HepG2 (cell line): ENCODE results near the gene BRD3. TPM values are rescaled to one million over a fixed set of nuclear protein-coding genes. Genes with fewer than 3 reads are reported as not detected.

ENCODE experiments used
- ATAC-seq: fragments of 200-7000 bp; cut with Tn5 transposase; 3 replicates; pipeline ENCODE4 v1.9.1; 2020; ENCODE audit warnings: mild to moderate bottlenecking, moderate library complexity
- BruUV-seq: library from RNA; stranded (reverse); fragments of 400-500 nt; replicated peaks from 2 replicates; lab custom pipeline; 2021; lab: Mats Ljungman, UMichigan
- CTCF ChIA-PET: fragments of 300-600 bp; formaldehyde crosslinking; extraction: SDS; loops from one replicate; lab custom pipeline; 2021; ENCODE audit warnings: low total read pairs, inconsistent platforms, low intra/inter-chr PET ratio; lab: Yijun Ruan, JAX
- POLR2A ChIA-PET: fragments of 350-600 bp; sonication (Branson Sonifier 250); formaldehyde crosslinking; loops from one replicate; lab custom pipeline; 2020; ENCODE audit warnings: antibody characterized with exemption, inconsistent platforms; lab: Yijun Ruan, JAX
- DNase-seq: peaks from one replicate; pipeline ENCODE4 v3.0.0-alpha.2; 2015; ENCODE audit warnings: low spot score
- FAIRE-seq: peaks from 3 replicates; lab custom pipeline; 2011; peaks lifted over from hg19 to GRCh38; lab: Jason Lieb, UNC
- H2AFZ ChIP-seq: one replicate; pipeline ENCODE4 v1.6.1; 2011; ENCODE audit warnings: low read length, inconsistent platforms
- H3K27ac ChIP-seq: fragments of 300-600 bp; 3 replicates; pipeline ENCODE4 v1.8.0; 2011; ENCODE audit warnings: mixed run types, mild to moderate bottlenecking, mixed read lengths, low read length, inconsistent platforms; ENCODE audit not compliant: insufficient read depth; ENCODE audit errors: extremely low read length
- H3K27me3 ChIP-seq, 2 experiments: fragments of 200-600 bp in 1 of 2; 2 replicates in 1 of 2; 3 replicates in 1 of 2; pipeline versions ENCODE4 v1.6.0 to v1.8.0; 2011; ENCODE audit warnings: low read length in 2 of 2, mild to moderate bottlenecking in 2 of 2, moderate library complexity in 2 of 2, inconsistent platforms in 1 of 2; ENCODE audit not compliant: insufficient read depth in 2 of 2, control insufficient read depth in 1 of 2
- H3K36me3 ChIP-seq, 2 experiments: fragments of 200-600 bp in 1 of 2; replicated peaks in 1 of 2; 2 replicates in 1 of 2; 3 replicates in 1 of 2; pipeline versions ENCODE4 v1.5.1 to v1.8.0; 2011; ENCODE audit warnings: low read length in 2 of 2, inconsistent platforms in 1 of 2; ENCODE audit not compliant: insufficient read depth in 2 of 2, control insufficient read depth in 1 of 2
- H3K4me1 ChIP-seq: 2 replicates; pipeline ENCODE4 v1.5.1; 2012; ENCODE audit warnings: low read length, inconsistent platforms; ENCODE audit not compliant: insufficient read depth
- H3K4me2 ChIP-seq: 2 replicates; pipeline ENCODE4 v1.6.0; 2011; ENCODE audit warnings: low read depth, low read length, inconsistent platforms
- H3K4me3 ChIP-seq, 3 experiments: fragments of 200-600 bp in 1 of 3; sonication (generic), shearing (Covaris generic) in 1 of 3; replicated peaks in 1 of 3; 2 replicates each; pipeline ENCODE4 v1.5.1; 2011 to 2016; ENCODE audit warnings: low read length in 3 of 3, inconsistent platforms in 2 of 3, low read depth in 2 of 3, mild to moderate bottlenecking in 2 of 3, control low read depth in 1 of 3, mixed read lengths in 1 of 3; ENCODE audit not compliant: insufficient read depth in 1 of 3
- H3K79me2 ChIP-seq: one replicate; pipeline ENCODE4 v1.6.1; 2011; ENCODE audit warnings: low read length, inconsistent platforms; ENCODE audit not compliant: insufficient read depth
- H3K9ac ChIP-seq: 2 replicates; pipeline ENCODE4 v1.6.0; 2011; ENCODE audit warnings: mild to moderate bottlenecking, low read depth, low read length, inconsistent platforms; ENCODE audit not compliant: insufficient read depth
- H3K9me3 ChIP-seq: 2 replicates; pipeline ENCODE4 v1.5.1; 2012; ENCODE audit warnings: mild to moderate bottlenecking, low read length
- H4K20me1 ChIP-seq: 2 replicates; pipeline ENCODE4 v1.6.0; 2011; ENCODE audit warnings: inconsistent platforms, mild to moderate bottlenecking, low read length, moderate library complexity; ENCODE audit not compliant: insufficient read depth
- HMG20A ChIP-seq: IDR thresholded peaks from 2 replicates; pipeline ENCODE4 v1.6.1; 2016; ENCODE audit warnings: borderline replicate concordance
- RBM22 ChIP-seq: fragments of 200-400 bp; formaldehyde crosslinking; optimal IDR thresholded peaks from 2 replicates; pipeline ENCODE3; 2017; ENCODE audit warnings: mild to moderate bottlenecking, low read length, moderate library complexity
- ZBTB38 ChIP-seq: sonication (generic); formaldehyde crosslinking; IDR thresholded peaks from 2 replicates; pipeline ENCODE4 v1.5.1; 2020; ENCODE audit warnings: mild to moderate bottlenecking, missing genetic modification reagents
- ZNF564 ChIP-seq: sonication (generic); formaldehyde crosslinking; IDR thresholded peaks from 2 replicates; pipeline ENCODE4 v1.8.1; 2023; ENCODE audit warnings: mild to moderate bottlenecking, missing genetic modification reagents
- WGBS: methylation state at CpG from one replicate; pipeline ENCODE4 v1.1.6; 2017; ENCODE audit warnings: low lambda C conversion rate; 5-methylcytosine and 5-hydroxymethylcytosine counted together
- in situ Hi-C: cut with HindIII; loops from 2 replicates; pipeline ENCODE4 v1.10.0; 2017; ENCODE audit warnings: low pct_unique_long_range_greater_than_20kb; ENCODE audit not compliant: extremely low pct_ligation_motif_present
- intact Hi-C: fragments of 100-400 bp; cut with micrococcal nuclease; formaldehyde crosslinking; loops from one replicate; pipeline ENCODE4 v1.10.0; 2022; ENCODE audit not compliant: unreplicated experiment
- polyA plus RNA-seq, 8 experiments: library from polyadenylated mRNA; depleted of rRNA in 3 of 8; stranded (reverse) in 7 of 8; unstranded in 1 of 8; fragments of >200 nt; fragmentation: Illumina TruSeq in 4 of 8; extraction: Trizol in 4 of 8; gene quantifications; 2 replicates each; pipeline versions ENCODE4 v1.2.1 to v1.2.3, GENCODE V29; 2011 to 2016; ENCODE audit warnings: low read depth in 4 of 8, missing spikeins in 1 of 8, mixed read lengths in 1 of 8; ENCODE audit not compliant: insufficient read depth in 1 of 8
- total RNA-seq, 5 experiments: library from RNA; depleted of rRNA; stranded (reverse); fragments of >200 nt; fragmentation: Illumina TruSeq; extraction: Trizol; gene quantifications; 2 replicates each; pipeline ENCODE4 v1.2.3, GENCODE V29; 2016; ENCODE audit warnings: low read depth in 1 of 5
- TF ChIP-seq, protein P1 (sequence below): sonication (generic); formaldehyde crosslinking; IDR thresholded peaks from 2 replicates; pipeline ENCODE4 v1.4.0; 2020; ENCODE audit warnings: missing genetic modification reagents
- TF ChIP-seq, protein P2 (sequence below): IDR thresholded peaks from 2 replicates; pipeline ENCODE4 v1.6.1; 2016

BRD3 gene
- total and polyA plus RNA-seq, 2 of the 13 experiments (the other 11 are each of a cell fraction or from before 2014, with no cell fraction given), result 5.9 to 12.9 TPM

DNA sequence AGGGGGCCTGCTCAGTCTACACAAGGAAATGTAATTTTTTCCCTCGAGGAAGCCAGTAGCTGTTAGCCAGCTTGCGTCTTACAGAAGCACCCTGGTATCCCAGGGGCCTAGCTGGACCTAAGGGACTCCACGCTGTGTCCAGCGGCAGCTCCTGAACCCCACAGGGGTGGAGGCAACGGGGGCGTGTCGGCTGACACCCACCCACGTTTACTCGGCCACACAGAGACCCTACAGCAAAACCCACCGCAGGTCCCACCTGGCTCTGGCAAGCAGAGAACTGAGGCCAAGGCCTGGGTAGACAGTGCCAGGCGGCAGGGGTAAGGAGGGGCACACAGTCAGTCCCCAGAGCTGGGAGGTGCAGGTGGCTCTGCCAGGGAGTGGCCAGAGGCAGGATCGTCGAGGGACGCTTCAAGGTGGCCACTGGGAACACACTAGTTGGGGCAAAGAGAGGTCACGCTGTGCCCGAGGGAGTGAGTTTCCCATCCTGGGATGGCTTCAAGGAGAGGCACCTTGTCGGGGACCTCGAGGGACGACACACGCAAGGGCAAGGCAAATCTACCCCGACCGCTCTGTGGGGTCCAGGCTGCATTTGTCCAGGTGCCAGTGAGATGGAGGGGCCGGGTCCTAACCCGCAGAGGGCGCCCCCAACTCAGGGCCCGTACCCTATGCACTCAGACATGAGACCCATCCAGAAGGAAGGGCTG, 21.8 kb downstream of the BRD3 start:
- no peaks in the 10 kb centered on the region for H3K27me3 ChIP-seq
- no peak overlapping the region for H3K4me2 ChIP-seq
- no peak overlapping the region for H2AFZ ChIP-seq
- H3K79me2 ChIP-seq, result no peaks in the 10 kb centered on the region
- H3K4me1 ChIP-seq, result peaks cover 14% of the 10 kb centered on the region
- ATAC-seq (no peak), DNase-seq (no peak), FAIRE-seq (no peak)
- no peak overlapping the region for H3K9ac ChIP-seq
- no peak overlapping the region for H3K4me3 ChIP-seq
- H3K9me3 ChIP-seq, result no peaks in the 10 kb centered on the region
- TF ChIP-seq ZBTB38, result no peak
- no peak for TF ChIP-seq ZNF564 (CRISPR knock-in tag)
- TF ChIP-seq, protein P1, sequence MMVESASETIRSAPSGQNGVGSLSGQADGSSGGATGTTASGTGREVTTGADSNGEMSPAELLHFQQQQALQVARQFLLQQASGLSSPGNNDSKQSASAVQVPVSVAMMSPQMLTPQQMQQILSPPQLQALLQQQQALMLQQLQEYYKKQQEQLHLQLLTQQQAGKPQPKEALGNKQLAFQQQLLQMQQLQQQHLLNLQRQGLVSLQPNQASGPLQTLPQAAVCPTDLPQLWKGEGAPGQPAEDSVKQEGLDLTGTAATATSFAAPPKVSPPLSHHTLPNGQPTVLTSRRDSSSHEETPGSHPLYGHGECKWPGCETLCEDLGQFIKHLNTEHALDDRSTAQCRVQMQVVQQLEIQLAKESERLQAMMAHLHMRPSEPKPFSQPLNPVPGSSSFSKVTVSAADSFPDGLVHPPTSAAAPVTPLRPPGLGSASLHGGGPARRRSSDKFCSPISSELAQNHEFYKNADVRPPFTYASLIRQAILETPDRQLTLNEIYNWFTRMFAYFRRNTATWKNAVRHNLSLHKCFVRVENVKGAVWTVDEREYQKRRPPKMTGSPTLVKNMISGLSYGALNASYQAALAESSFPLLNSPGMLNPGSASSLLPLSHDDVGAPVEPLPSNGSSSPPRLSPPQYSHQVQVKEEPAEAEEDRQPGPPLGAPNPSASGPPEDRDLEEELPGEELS (CRISPR knock-in tag), result no peak
- TF ChIP-seq, protein P2, sequence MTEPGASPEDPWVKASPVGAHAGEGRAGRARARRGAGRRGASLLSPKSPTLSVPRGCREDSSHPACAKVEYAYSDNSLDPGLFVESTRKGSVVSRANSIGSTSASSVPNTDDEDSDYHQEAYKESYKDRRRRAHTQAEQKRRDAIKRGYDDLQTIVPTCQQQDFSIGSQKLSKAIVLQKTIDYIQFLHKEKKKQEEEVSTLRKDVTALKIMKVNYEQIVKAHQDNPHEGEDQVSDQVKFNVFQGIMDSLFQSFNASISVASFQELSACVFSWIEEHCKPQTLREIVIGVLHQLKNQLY, result no peak
- no peak for TF ChIP-seq HMG20A (CRISPR knock-in tag)
- no peak for TF ChIP-seq RBM22
- CTCF ChIA-PET, result no interaction called here
- intact Hi-C loops, result no loop called here
- H3K36me3 ChIP-seq, result peaks cover 49 to 73% of the 10 kb centered on the region in 2 experiments
- 81% methylated on average over 16 of the region's 26 CpGs for WGBS
- H3K27ac ChIP-seq, result no peak overlapping the region
- in situ Hi-C loops, result no loop called here
- BruUV-seq, result no TSS peak
- POLR2A ChIA-PET, result no interaction called here
- H4K20me1 ChIP-seq, result no peaks in the 10 kb centered on the region
